AG09309 (cell line): ENCODE data around the gene PYGL.

Experiments
- DNase-seq: peaks from one replicate; pipeline ENCODE4 v3.0.0-alpha.2; 2010; ENCODE audit warnings: low read depth
- H3K4me3 ChIP-seq: 2 replicates; pipeline ENCODE4 v1.5.1; 2011; ENCODE audit warnings: mild to moderate bottlenecking, low read depth, low read length, moderate library complexity; ENCODE audit not compliant: control insufficient read depth
- CTCF ChIP-seq: IDR thresholded peaks from 2 replicates; pipeline ENCODE4 v1.5.1; 2011; ENCODE audit warnings: mild to moderate bottlenecking, low read depth, low read length, inconsistent platforms; ENCODE audit not compliant: insufficient read depth, control insufficient read depth; ENCODE audit errors: missing control alignments

The PYGL gene

GRCh38 chr14:50954811-50955372 lies 10.6 kb upstream of the PYGL start:
- H3K4me3 ChIP-seq: no peak overlapping the region
- peak; percentile 72 for TF ChIP-seq CTCF
- DNase-seq: no peak

- H3K4me3 ChIP-seq: no peak overlapping the region
- no peak for DNase-seq
- no peak for TF ChIP-seq CTCF
These were observed 9.2 kb upstream of the PYGL start for GRCh38 chr14:50953502-50953901.

- H3K4me3 ChIP-seq: no peak overlapping the region
- no peak for TF ChIP-seq CTCF
- no peak for DNase-seq
These were observed 6.7 kb upstream of the PYGL start for GRCh38 chr14:50951032-50951431.

GRCh38 chr14:50948205-50948604 lies 3.9 kb upstream of the PYGL start:
- DNase-seq: no peak
- no peak overlapping the region for H3K4me3 ChIP-seq
- TF ChIP-seq CTCF: no peak

- TF ChIP-seq CTCF: no peak
These were observed 3.2 kb upstream of the PYGL start for GRCh38 chr14:50947446-50947845.

GRCh38 chr14:50946234-50946935 lies 2.1 kb upstream of the PYGL start:
- H3K4me3 ChIP-seq: no peak overlapping the region
- DNase-seq: no peak
- TF ChIP-seq CTCF: no peak

More at GRCh38 chr14:50947446-50947845, 3.2 kb upstream of the PYGL start:
- no peak for DNase-seq
- no peak overlapping the region for H3K4me3 ChIP-seq
